GM18519 (cell line): ENCODE results near the gene GTPBP4.

ENCODE experiments used
- ATAC-seq: cut with Tn5 transposase; IDR thresholded peaks from one replicate; pipeline ENCODE4 v1.9.1; 2021; ENCODE audit warnings: mild to moderate bottlenecking, moderate library complexity; ENCODE audit not compliant: unreplicated experiment, low FRiP score

GTPBP4 gene

GRCh38 chr10:987870-988666 is at the start of gene GTPBP4:
GTPBP4 (plus strand) TSS chr10:988434; CDS start chr10:988480, 46 bp downstream.
- ATAC-seq = peak; percentile 93

- no peak for ATAC-seq
Measured at GRCh38 chr10:938941-939678, 49.1 kb upstream of the GTPBP4 start.

- no peak for ATAC-seq
Measured at GRCh38 chr10:943334-944033, 44.8 kb upstream of the GTPBP4 start.

- no peak for ATAC-seq
Measured at GRCh38 chr10:944034-944831, 44.0 kb upstream of the GTPBP4 start.

GRCh38 chr10:945778-946177 is 42.5 kb upstream of the GTPBP4 start:
- ATAC-seq = no peak

- no peak for ATAC-seq
Measured at GRCh38 chr10:947051-947450, 41.2 kb upstream of the GTPBP4 start.

GRCh38 chr10:947881-948280 is 40.4 kb upstream of the GTPBP4 start:
- ATAC-seq = no peak

- ATAC-seq = no peak
Measured at GRCh38 chr10:948347-948746, 39.9 kb upstream of the GTPBP4 start.

GRCh38 chr10:949446-949845 is 38.8 kb upstream of the GTPBP4 start:
- ATAC-seq = no peak

GRCh38 chr10:953836-954235 is 34.4 kb upstream of the GTPBP4 start:
- no peak for ATAC-seq

- no peak for ATAC-seq
Measured at GRCh38 chr10:954396-954795, 33.8 kb upstream of the GTPBP4 start.

- ATAC-seq = no peak
Measured at GRCh38 chr10:955127-955819, 33.0 kb upstream of the GTPBP4 start.

- ATAC-seq = no peak
Measured at GRCh38 chr10:955820-956217, 32.4 kb upstream of the GTPBP4 start.

GRCh38 chr10:958106-958505 is 30.1 kb upstream of the GTPBP4 start:
- no peak for ATAC-seq

GRCh38 chr10:958856-959255 is 29.4 kb upstream of the GTPBP4 start:
- ATAC-seq = no peak

GRCh38 chr10:962342-962741 is 25.9 kb upstream of the GTPBP4 start:
- no peak for ATAC-seq

GRCh38 chr10:963186-963585 is 25.0 kb upstream of the GTPBP4 start:
- ATAC-seq = no peak

- no peak for ATAC-seq
Measured at GRCh38 chr10:963655-964054, 24.6 kb upstream of the GTPBP4 start.

- ATAC-seq = no peak
Measured at GRCh38 chr10:964321-964987, 23.8 kb upstream of the GTPBP4 start.
